ENCODE results near the gene TRMT2A. TPM values are rescaled to one million over a fixed set of nuclear protein-coding genes. Genes with fewer than 3 reads are reported as not detected.

Gene TRMT2A
- total and polyA plus RNA-seq, 10 of the 15 experiments (the other 5 are each of a cell fraction or from before 2014, with no cell fraction given): 0.29 to 97.0 (median 57.9) TPM

DNA sequence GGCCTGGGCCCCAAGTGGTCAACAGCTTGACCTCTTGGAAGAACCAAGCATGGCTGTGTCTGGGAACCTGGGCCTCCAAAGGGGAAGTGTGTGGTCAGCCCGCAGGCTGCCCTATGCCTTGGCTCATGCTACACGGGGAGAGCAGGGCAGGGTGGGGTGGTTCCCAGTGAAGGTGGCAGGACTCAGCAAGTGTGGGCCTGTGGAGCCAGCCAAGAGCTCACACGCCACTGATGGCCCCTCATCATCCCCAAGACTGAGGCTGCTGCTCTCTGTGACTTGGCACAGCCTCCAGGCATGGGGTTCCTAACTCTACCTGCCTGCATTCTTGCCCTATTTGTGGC, 52.9 kb downstream of the TRMT2A start (continued):
- TF ChIP-seq E2F4 (IDR thresholded peaks at IDR 0.05; ENCODE audit: low read depth, low read length) (no peak), IKZF2 (IDR thresholded peaks at IDR 0.05) (no peak), NFIC (IDR thresholded peaks at IDR 0.05; ENCODE audit: low read depth, low read length) (no peak), EP300 (IDR thresholded peaks at IDR 0.05; ENCODE audit: borderline replicate concordance in 1 of 2, control insufficient read depth in 1 of 2, low read depth in 2 of 2, low read length in 2 of 2) (no peak)
- TF ChIP-seq, protein P1, sequence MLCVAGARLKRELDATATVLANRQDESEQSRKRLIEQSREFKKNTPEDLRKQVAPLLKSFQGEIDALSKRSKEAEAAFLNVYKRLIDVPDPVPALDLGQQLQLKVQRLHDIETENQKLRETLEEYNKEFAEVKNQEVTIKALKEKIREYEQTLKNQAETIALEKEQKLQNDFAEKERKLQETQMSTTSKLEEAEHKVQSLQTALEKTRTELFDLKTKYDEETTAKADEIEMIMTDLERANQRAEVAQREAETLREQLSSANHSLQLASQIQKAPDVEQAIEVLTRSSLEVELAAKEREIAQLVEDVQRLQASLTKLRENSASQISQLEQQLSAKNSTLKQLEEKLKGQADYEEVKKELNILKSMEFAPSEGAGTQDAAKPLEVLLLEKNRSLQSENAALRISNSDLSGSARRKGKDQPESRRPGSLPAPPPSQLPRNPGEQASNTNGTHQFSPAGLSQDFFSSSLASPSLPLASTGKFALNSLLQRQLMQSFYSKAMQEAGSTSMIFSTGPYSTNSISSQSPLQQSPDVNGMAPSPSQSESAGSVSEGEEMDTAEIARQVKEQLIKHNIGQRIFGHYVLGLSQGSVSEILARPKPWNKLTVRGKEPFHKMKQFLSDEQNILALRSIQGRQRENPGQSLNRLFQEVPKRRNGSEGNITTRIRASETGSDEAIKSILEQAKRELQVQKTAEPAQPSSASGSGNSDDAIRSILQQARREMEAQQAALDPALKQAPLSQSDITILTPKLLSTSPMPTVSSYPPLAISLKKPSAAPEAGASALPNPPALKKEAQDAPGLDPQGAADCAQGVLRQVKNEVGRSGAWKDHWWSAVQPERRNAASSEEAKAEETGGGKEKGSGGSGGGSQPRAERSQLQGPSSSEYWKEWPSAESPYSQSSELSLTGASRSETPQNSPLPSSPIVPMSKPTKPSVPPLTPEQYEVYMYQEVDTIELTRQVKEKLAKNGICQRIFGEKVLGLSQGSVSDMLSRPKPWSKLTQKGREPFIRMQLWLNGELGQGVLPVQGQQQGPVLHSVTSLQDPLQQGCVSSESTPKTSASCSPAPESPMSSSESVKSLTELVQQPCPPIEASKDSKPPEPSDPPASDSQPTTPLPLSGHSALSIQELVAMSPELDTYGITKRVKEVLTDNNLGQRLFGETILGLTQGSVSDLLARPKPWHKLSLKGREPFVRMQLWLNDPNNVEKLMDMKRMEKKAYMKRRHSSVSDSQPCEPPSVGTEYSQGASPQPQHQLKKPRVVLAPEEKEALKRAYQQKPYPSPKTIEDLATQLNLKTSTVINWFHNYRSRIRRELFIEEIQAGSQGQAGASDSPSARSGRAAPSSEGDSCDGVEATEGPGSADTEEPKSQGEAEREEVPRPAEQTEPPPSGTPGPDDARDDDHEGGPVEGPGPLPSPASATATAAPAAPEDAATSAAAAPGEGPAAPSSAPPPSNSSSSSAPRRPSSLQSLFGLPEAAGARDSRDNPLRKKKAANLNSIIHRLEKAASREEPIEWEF (IDR thresholded peaks at IDR 0.05; ENCODE audit: insufficient replicate concordance, low read depth, low read length): no peak

All from GM12878 (cell line).